Hepatocyte (in vitro differentiated cells): ENCODE measurements around the gene PRTFDC1. TPM values are rescaled to one million over a fixed set of nuclear protein-coding genes. Genes with fewer than 3 reads are reported as not detected.

Experiments used
- DNase-seq: peaks from one replicate; pipeline ENCODE4 v3.0.0-alpha.2; 2016; ENCODE audit warnings: low spot score
- H2AFZ ChIP-seq: fragments of 200-600 bp; sonication (generic); 2 replicates; pipeline ENCODE4 v1.6.0; 2016; ENCODE audit warnings: antibody characterized with exemption, mild to moderate bottlenecking
- H3K27ac ChIP-seq: fragments of 200-600 bp; sonication (generic); 2 replicates; pipeline ENCODE4 v1.5.1; 2016; ENCODE audit warnings: mild to moderate bottlenecking
- H3K27me3 ChIP-seq: fragments of 200-600 bp; sonication (generic); 2 replicates; pipeline ENCODE4 v1.6.1; 2016
- H3K36me3 ChIP-seq: fragments of 200-600 bp; sonication (generic); replicated peaks from 2 replicates; pipeline ENCODE4 v1.5.1; 2016; ENCODE audit warnings: low read depth; ENCODE audit not compliant: insufficient read depth
- H3K4me1 ChIP-seq: fragments of 200-600 bp; sonication (generic); 2 replicates; pipeline ENCODE4 v1.5.1; 2016; ENCODE audit warnings: mild to moderate bottlenecking, moderate library complexity; ENCODE audit not compliant: insufficient read depth
- H3K4me2 ChIP-seq: fragments of 200-600 bp; sonication (generic); 2 replicates; pipeline ENCODE4 v1.6.0; 2016
- H3K4me3 ChIP-seq: fragments of 200-600 bp; sonication (generic); 2 replicates; pipeline ENCODE4 v1.5.1; 2016; ENCODE audit warnings: mild to moderate bottlenecking
- H3K79me2 ChIP-seq: fragments of 200-600 bp; sonication (generic); 2 replicates; pipeline ENCODE4 v1.6.0; 2017; ENCODE audit warnings: mild to moderate bottlenecking
- H3K9me2 ChIP-seq: fragments of 200-600 bp; sonication (generic); replicated peaks from 2 replicates; pipeline ENCODE4 v1.6.0; 2017; ENCODE audit warnings: mild to moderate bottlenecking; ENCODE audit not compliant: insufficient read depth
- H3K9me3 ChIP-seq: fragments of 200-600 bp; sonication (generic); 2 replicates; pipeline ENCODE4 v1.5.1; 2016; ENCODE audit warnings: low read depth, mild to moderate bottlenecking
- H4K20me1 ChIP-seq: fragments of 200-600 bp; sonication (generic); 2 replicates; pipeline ENCODE4 v1.6.0; 2016; ENCODE audit warnings: mild to moderate bottlenecking; ENCODE audit not compliant: insufficient read depth, poor library complexity, severe bottlenecking
- EZH2 ChIP-seq: fragments of 200-600 bp; sonication (generic); IDR thresholded peaks from 2 replicates; pipeline ENCODE4 v1.6.1; 2016; ENCODE audit warnings: antibody characterized with exemption, mild to moderate bottlenecking, borderline replicate concordance
- EZH2phosphoT487 ChIP-seq: fragments of 200-600 bp; sonication (generic); IDR thresholded peaks from one replicate; pipeline ENCODE4 v1.6.1; 2018; ENCODE audit warnings: antibody characterized with exemption, mild to moderate bottlenecking, low read depth, moderate library complexity; ENCODE audit not compliant: unreplicated experiment, severe bottlenecking
- WGBS: methylation state at CpG from one replicate; pipeline ENCODE4 v1.1.6; 2016; ENCODE audit warnings: low lambda C conversion rate; ENCODE audit errors: missing lambda C conversion rate; 5-methylcytosine and 5-hydroxymethylcytosine counted together
- polyA plus RNA-seq: library from polyadenylated mRNA; unstranded; fragments of >200 nt; fragmentation: Nextera tagmentation; extraction: Ambion mirVana; gene quantifications from 2 replicates; pipeline ENCODE4 v1.2.1, GENCODE V29; 2016
- total RNA-seq: library from RNA; depleted of rRNA; stranded (reverse); fragments of >200 nt; gene quantifications from 2 replicates; pipeline ENCODE4 v1.2.3, GENCODE V29; 2014
- TF ChIP-seq, protein P1 (sequence below): fragments of 200-600 bp; sonication (generic); IDR thresholded peaks from 2 replicates; pipeline ENCODE4 v1.5.1; 2016; ENCODE audit warnings: antibody characterized with exemption, mild to moderate bottlenecking; ENCODE audit not compliant: poor library complexity

Gene PRTFDC1
- total and polyA plus RNA-seq, 2 experiments from 2014 or later, result 6.4 to 14.7 TPM

DNA sequence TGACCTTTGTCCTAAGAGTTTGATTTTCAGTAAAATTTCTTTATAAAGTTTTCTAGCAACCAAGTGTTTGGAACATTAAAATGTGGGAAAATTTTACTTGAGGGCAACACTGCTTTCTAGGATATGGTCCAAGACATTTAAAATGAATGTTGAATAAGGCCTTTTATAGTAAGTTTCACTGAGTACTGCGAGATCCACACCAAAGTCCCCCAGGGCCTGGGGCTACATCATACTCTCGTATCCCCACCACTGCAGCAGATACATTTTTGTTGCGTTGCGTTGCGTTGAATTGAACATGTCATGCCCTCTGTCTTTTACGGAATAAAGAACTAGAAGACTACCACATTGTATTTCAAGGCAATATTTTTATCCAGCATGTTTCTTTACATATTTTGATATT is 44.5 kb downstream of the PRTFDC1 start:
- WGBS, result 97% methylated on average over 6 of the region's 6 CpGs
- H3K79me2 ChIP-seq, result no peaks in the 10 kb centered on the region
- H3K4me2 ChIP-seq, result no peak overlapping the region
- H3K9me2 ChIP-seq, result no peaks in the 10 kb centered on the region
- no peak overlapping the region for H3K27ac ChIP-seq
- H3K27me3 ChIP-seq, result no peaks in the 10 kb centered on the region
- H4K20me1 ChIP-seq, result no peaks in the 10 kb centered on the region
- DNase-seq, result no peak
- no peak overlapping the region for H2AFZ ChIP-seq
- no peaks in the 10 kb centered on the region for H3K9me3 ChIP-seq
- no peak for TF ChIP-seq EZH2
- TF ChIP-seq EZH2phosphoT487, result no peak
- TF ChIP-seq, protein P1, sequence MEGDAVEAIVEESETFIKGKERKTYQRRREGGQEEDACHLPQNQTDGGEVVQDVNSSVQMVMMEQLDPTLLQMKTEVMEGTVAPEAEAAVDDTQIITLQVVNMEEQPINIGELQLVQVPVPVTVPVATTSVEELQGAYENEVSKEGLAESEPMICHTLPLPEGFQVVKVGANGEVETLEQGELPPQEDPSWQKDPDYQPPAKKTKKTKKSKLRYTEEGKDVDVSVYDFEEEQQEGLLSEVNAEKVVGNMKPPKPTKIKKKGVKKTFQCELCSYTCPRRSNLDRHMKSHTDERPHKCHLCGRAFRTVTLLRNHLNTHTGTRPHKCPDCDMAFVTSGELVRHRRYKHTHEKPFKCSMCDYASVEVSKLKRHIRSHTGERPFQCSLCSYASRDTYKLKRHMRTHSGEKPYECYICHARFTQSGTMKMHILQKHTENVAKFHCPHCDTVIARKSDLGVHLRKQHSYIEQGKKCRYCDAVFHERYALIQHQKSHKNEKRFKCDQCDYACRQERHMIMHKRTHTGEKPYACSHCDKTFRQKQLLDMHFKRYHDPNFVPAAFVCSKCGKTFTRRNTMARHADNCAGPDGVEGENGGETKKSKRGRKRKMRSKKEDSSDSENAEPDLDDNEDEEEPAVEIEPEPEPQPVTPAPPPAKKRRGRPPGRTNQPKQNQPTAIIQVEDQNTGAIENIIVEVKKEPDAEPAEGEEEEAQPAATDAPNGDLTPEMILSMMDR, result no peak
- no peaks in the 10 kb centered on the region for H3K4me1 ChIP-seq
- no peaks in the 10 kb centered on the region for H3K36me3 ChIP-seq
- H3K4me3 ChIP-seq, result no peak overlapping the region

DNA sequence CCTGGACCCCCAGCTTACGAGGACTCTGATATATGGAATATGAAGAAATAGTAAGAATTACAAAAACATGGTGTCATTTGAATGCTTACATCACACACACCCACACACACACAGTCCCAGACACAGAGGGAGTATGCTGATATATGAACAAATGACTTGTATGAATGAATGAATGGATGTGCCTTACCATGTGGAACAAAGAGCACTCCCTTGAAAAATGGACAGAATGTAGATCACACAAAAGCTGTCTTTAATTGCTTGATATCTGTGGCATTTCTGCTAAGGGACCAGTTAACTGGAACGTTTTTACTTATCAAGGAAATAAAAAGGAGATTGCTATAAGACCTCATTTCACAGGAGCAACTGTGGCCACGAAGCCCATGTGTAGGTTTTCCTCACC is 46.0 kb downstream of the PRTFDC1 start:
- no peaks in the 10 kb centered on the region for H3K9me3 ChIP-seq
- H3K4me1 ChIP-seq, result peaks cover 7% of the 10 kb centered on the region
- H3K36me3 ChIP-seq, result no peaks in the 10 kb centered on the region
- H3K79me2 ChIP-seq, result no peaks in the 10 kb centered on the region
- no peak overlapping the region for H3K4me2 ChIP-seq
- TF ChIP-seq, protein P1, result no peak
- TF ChIP-seq EZH2phosphoT487 (no peak), EZH2 (no peak)
- no peak overlapping the region for H2AFZ ChIP-seq
- H3K27me3 ChIP-seq, result no peaks in the 10 kb centered on the region
- no peaks in the 10 kb centered on the region for H3K9me2 ChIP-seq
- DNase-seq, result no peak
- H3K27ac ChIP-seq, result no peak overlapping the region
- H4K20me1 ChIP-seq, result no peaks in the 10 kb centered on the region
- H3K4me3 ChIP-seq, result no peak overlapping the region
- 92% methylated on average over 3 of the region's 3 CpGs for WGBS

DNA sequence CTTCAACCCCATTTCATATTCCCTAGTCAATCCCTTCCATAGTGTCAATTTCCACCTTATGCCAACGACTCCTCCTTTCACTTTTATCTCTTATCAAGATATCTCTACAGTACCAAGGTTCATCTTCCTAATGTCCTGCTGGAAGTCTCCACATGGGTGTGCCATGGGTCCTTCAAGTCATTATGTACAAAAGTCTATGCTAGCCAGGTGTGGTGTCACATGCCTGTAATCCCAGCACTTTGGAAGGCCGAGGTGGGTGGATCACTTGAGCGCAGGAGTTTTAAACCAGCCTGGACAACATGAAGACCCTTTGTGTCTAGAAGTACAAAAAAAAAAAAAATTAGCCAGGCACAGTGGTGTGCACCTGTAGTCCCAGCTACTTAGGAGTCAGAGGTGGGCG is 47.6 kb downstream of the PRTFDC1 start:
- DNase-seq, result no peak
- Histone ChIP-seq H4K20me1 (no peaks in the 10 kb centered on the region), H2AFZ (no peak overlapping the region), H3K27me3 (no peaks in the 10 kb centered on the region), H3K4me1 (peaks cover 11% of the 10 kb centered on the region), H3K9me2 (no peaks in the 10 kb centered on the region), H3K36me3 (no peaks in the 10 kb centered on the region), H3K79me2 (no peaks in the 10 kb centered on the region), H3K27ac (no peak overlapping the region), H3K9me3 (no peaks in the 10 kb centered on the region), H3K4me3 (no peak overlapping the region), H3K4me2 (no peak overlapping the region)
- TF ChIP-seq EZH2 (no peak), EZH2phosphoT487 (no peak)
- TF ChIP-seq, protein P1, result no peak
- 93% methylated on average over 4 of the region's 4 CpGs for WGBS

DNA sequence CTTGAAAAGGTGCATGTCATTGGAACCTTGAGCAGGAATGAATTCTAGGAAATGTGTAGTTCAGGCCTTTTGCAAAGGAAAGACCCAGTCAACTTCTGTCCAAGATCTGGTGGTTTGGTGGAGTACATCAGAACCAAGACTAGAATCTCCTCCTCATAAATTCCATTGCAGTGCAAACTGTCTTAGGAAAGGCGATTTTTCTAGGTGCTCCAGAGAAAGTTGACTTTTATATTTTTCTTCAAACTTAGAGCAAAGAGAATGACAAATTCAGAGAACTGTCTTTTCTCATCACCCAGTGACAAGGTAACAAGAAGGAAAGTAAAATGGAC is 50.0 kb downstream of the PRTFDC1 start:
- H3K4me3 ChIP-seq, result no peak overlapping the region
- H3K9me3 ChIP-seq, result no peaks in the 10 kb centered on the region
- H3K27me3 ChIP-seq, result no peaks in the 10 kb centered on the region
- WGBS, result 57% methylated on average over 1 of the region's 1 CpG
- no peaks in the 10 kb centered on the region for H3K9me2 ChIP-seq
- H3K4me2 ChIP-seq, result no peak overlapping the region
- no peaks in the 10 kb centered on the region for H3K79me2 ChIP-seq
- no peaks in the 10 kb centered on the region for H3K36me3 ChIP-seq
- peak overlapping the region; percentile 70 for H3K27ac ChIP-seq
- TF ChIP-seq, protein P1, result no peak
- TF ChIP-seq EZH2 (no peak), EZH2phosphoT487 (no peak)
- H2AFZ ChIP-seq, result no peak overlapping the region
- no peak for DNase-seq
- no peaks in the 10 kb centered on the region for H4K20me1 ChIP-seq
- H3K4me1 ChIP-seq, result peaks cover 11% of the 10 kb centered on the region
